ENCODE results near the gene ADGRL2. TPM values are rescaled to one million over a fixed set of nuclear protein-coding genes. Genes with fewer than 3 reads are reported as not detected.

Gene ADGRL2
- total RNA-seq (2014; rRNA removed) (0.51 and 3.2 TPM in 2 replicates), Bru-seq, nascent RNA (percentile 9 among the genes with signal in this experiment), BruChase-seq, experiment 1, labeled RNA remaining after a 6-hour chase (percentile 5 among the genes with signal in this experiment), BruChase-seq, experiment 2, labeled RNA remaining after a 2-hour chase (percentile 5 among the genes with signal in this experiment)
- long read RNA-seq, result 0 reads

- ChIA-PET POLR2A (ENCODE audit: unreplicated experiment) (no interaction called here), CTCF (no interaction called here)
- ATAC-seq (peak; percentile 73), DNase-seq (peak; percentile 43)
- no peak within 1 kb of the TSS for H3K9ac ChIP-seq (ENCODE audit: low read length)
- no peaks in the 10 kb centered on the region for H4K20me1 ChIP-seq (ENCODE audit: low read length)
- BruUV-seq (replicated peaks), result no TSS peak
- peak within 1 kb of the TSS; percentile 21; the same call in 1 of the 2 replicates for H2AFZ ChIP-seq (ENCODE audit: low read length)
- peaks cover 4% of the 10 kb centered on the region; the same call in 1 of the 2 replicates for H3K4me1 ChIP-seq (ENCODE audit: insufficient read depth, low read length)
- TF ChIP-seq EZH2phosphoT487 (IDR thresholded peaks at IDR 0.05; ENCODE audit: borderline replicate concordance, low read length), result peak; percentile 80; the same call in 1 of the 2 replicates
- TF ChIP-seq CTCF (conservative IDR thresholded peaks at IDR 0.05; ENCODE audit: low read depth, low read length), result no peak
- peak; percentile 99 for TF ChIP-seq EZH2 (IDR thresholded peaks at IDR 0.05; ENCODE audit: low read length, unreplicated experiment)
- no peaks in the 10 kb centered on the region for H3K9me2 ChIP-seq (replicated peaks; ENCODE audit: low read length)
- peak within 1 kb of the TSS; percentile 45 for H3K4me2 ChIP-seq (ENCODE audit: low read length)
- H3K27me3 ChIP-seq (ENCODE audit: low read length), result peaks cover 95% of the 10 kb centered on the region
- intact Hi-C loops (cut with micrococcal nuclease), result loop anchor here (10.0 kb wide), 1 partner anchor 496 kb away; no protein-coding TSS in a partner anchor
- peak within 1 kb of the TSS; percentile 49 for H3K4me3 ChIP-seq (ENCODE audit: low read length)
- H3K36me3 ChIP-seq (ENCODE audit: low read depth, low read length), result no peaks in the 10 kb centered on the region
- H3K9me3 ChIP-seq (ENCODE audit: low read length), result no peaks in the 10 kb centered on the region
- no peaks in the 10 kb centered on the region for H3K79me2 ChIP-seq (ENCODE audit: low read length)
- H3F3A ChIP-seq (ENCODE audit: low read length, unreplicated experiment), result no peaks in the 10 kb centered on the region
- H3K27ac ChIP-seq (ENCODE audit: low read length), result no peak within 1 kb of the TSS
Observed at GRCh38 chr1:81800695-81801650, at the start of gene ADGRL2. TSS of gene ADGRL2 (plus strand) at chr1:81800934. CDS start at chr1:81836985, 36,051 bp downstream.

GRCh38 chr1:81752840-81753239 lies 47.9 kb upstream of the ADGRL2 start:
- BruUV-seq (replicated peaks), result no TSS peak
- H3K4me2 ChIP-seq (ENCODE audit: low read length), result no peak overlapping the region
- POLR2A ChIA-PET (ENCODE audit: unreplicated experiment), result no interaction called here
- no peak for TF ChIP-seq CTCF (conservative IDR thresholded peaks at IDR 0.05; ENCODE audit: low read depth, low read length)
- no peak for TF ChIP-seq EZH2 (IDR thresholded peaks at IDR 0.05; ENCODE audit: low read length, unreplicated experiment)
- TF ChIP-seq EZH2phosphoT487 (IDR thresholded peaks at IDR 0.05; ENCODE audit: borderline replicate concordance, low read length), result no peak
- no peaks in the 10 kb centered on the region for H3K9me3 ChIP-seq (ENCODE audit: low read length)
- DNase-seq (no peak), ATAC-seq (no peak)
- no peaks in the 10 kb centered on the region for H3K79me2 ChIP-seq (ENCODE audit: low read length)
- H3K27me3 ChIP-seq (ENCODE audit: low read length), result no peaks in the 10 kb centered on the region
- no peaks in the 10 kb centered on the region for H4K20me1 ChIP-seq (ENCODE audit: low read length)
- intact Hi-C loops (cut with micrococcal nuclease), result no loop called here
- no peak overlapping the region for H3K27ac ChIP-seq (ENCODE audit: low read length)
- no peaks in the 10 kb centered on the region for H3K4me1 ChIP-seq (ENCODE audit: insufficient read depth, low read length)
- H3K9ac ChIP-seq (ENCODE audit: low read length), result no peak overlapping the region
- no peaks in the 10 kb centered on the region for H3K36me3 ChIP-seq (ENCODE audit: low read depth, low read length)
- no peak overlapping the region for H2AFZ ChIP-seq (ENCODE audit: low read length)
- CTCF ChIA-PET, result no interaction called here
- no peaks in the 10 kb centered on the region for H3K9me2 ChIP-seq (replicated peaks; ENCODE audit: low read length)
- H3F3A ChIP-seq (ENCODE audit: low read length, unreplicated experiment), result no peaks in the 10 kb centered on the region
- H3K4me3 ChIP-seq (ENCODE audit: low read length), result no peak overlapping the region

Data from PC-3 (cell line).